NCI-H524 treated with DMSO at 0.1 percent for 48 hours (cell line): Measurements from ENCODE around the gene PRR18.

Experiments used
- DNase-seq: peaks from one replicate; lab custom pipeline; 2025; lab: John Stamatoyannopoulos, UW

PRR18 gene

DNA sequence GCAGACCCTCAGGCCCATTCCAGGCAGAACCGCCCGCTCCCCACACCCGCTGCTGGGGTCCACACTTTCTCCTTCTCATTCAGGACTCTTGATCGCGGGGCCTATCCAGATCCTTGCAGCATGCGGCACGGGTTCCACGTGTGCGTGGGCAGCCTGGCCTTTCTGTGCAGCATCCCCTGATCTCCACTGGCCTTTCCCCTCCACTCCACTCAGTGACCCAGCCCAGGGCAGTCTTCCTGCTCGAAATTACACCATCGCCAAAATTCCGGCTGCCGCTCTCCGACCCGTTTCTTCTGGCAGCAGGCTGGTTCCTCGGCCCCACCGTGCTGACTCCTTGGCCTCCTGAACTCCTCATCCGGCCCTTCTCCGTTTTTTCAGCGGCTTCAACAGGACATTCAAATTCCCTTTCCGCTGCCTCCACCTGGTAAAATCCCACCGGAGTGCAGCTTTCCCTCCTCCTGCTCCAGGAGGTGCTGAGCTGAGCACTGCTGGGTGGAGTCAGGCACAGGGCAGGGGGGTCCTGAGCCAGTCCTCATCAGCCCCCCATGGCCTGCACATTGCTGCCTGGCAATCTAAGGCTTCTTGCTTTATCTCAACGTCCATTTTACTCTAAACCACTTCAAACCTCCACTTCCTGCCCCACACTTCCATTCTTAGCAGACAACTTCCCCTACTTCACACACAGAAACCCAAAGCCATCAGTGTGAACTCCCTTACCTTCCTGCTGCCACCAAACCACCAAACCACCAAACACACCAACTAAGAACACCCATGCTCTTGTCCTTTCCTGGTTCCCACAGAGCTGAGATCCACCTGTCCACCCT lies 25.2 kb upstream of the PRR18 start:
- DNase-seq = no peak

DNA sequence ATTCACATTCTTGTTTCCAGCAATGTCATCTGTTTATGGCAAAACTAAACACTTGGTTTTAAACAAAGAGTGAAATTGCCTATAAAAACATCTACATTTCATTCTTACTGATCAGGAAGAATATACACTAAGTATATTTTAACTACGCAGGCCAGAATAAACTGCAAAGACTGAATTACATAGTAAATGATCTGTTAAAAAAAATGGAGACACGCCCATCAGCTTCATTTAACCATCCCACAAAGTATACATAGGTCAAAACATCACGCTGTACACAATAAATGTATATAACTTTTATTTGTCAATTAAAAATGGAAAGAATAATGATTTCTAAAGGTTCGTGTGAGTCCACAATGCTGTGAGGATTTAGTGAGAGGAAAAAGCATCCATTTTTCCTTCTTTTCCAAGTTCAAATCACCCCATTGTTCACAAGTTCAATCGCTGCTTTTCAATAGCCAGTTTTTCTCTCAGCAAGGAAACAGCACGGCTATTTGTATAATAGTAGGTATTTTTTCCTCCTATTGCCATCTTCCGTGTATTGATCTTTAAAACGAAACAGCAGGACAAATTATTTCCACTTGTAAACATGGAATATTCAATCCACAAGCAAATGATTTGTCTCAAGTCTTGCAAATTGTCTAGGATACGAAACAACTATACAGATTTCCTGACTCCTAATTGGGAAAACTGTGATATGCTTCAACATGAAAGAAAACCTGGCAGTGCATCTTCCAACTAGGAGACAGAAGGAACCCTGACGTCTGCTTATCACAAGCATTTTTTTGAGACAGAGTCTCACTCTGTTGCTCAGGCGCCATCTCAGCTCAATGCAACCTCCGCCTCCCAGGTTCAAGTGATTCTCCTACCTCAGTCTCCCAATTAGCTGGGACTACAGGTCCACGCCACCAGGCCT lies 23.6 kb upstream of the PRR18 start:
- no peak for DNase-seq

- DNase-seq = peak; percentile 6
Measured at GRCh38 chr6:166330612-166331011, 22.4 kb upstream of the PRR18 start.

GRCh38 chr6:166325383-166326042 lies 17.3 kb upstream of the PRR18 start:
- DNase-seq = no peak

- no peak for DNase-seq
Measured at GRCh38 chr6:166323395-166323794, 15.2 kb upstream of the PRR18 start.

- no peak for DNase-seq
Measured at GRCh38 chr6:166318649-166319600, 10.7 kb upstream of the PRR18 start.

DNA sequence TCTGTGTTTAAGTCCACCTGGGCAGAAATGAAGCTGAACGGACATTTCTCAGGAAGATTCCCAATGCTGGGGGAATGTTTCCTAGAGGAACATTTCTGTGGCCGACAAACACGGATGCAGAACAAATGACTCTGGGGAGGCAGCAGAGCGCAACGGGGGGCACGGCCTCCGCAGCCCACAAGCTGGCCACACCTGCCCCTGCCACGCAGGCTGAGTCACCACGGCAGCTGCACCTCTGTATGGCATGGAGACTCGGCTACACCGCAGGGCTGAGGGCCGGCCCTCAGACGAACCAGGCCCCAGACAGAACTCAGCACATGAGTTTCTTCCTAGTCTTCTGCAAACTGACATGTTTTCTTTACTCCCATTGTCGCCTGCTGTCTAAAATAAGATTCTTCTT lies 10.0 kb upstream of the PRR18 start:
- DNase-seq = no peak

GRCh38 chr6:166317261-166318212 lies 9.3 kb upstream of the PRR18 start:
- DNase-seq = no peak

DNA sequence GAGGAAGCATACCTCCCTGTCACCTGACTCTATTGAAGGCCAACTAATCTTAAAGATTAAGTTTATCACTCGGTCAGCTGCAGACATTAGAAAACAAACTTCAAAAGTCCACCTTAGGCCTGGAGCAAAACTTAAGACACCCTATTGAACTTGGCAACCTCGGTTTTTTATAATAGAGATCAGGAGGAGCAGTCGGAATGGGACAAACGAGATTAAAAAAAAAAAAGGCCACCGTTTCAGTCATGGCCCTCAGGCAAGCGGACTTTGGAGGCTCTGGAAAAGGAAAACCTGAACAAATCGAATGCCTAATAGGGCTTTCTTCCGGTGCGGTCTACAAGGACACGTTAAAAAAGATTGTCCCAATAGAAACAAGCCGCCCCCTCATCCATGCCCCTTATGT lies 7.2 kb upstream of the PRR18 start:
- DNase-seq = no peak

DNA sequence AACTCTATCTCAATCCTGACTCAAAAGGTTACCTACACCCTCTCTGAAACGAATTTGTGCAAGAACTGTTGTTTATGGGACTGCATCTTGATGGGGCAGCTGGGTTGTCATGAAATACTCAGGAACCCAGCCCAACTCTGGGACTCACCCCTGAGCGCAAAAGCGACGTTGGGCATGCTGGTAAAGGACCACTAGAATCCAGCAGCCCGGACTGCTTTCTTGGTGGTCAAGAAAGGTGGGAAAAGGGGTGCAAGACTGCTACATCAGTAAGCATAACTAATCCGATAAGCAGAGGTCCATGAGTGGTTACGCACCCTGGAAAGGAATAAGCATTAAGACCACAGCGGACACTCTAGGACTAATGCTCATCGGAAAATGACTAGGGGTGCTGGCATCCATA lies 6.3 kb upstream of the PRR18 start:
- DNase-seq = no peak

GRCh38 chr6:166313255-166314070 lies 5.3 kb upstream of the PRR18 start:
- no peak for DNase-seq

GRCh38 chr6:166312832-166313231 lies 4.6 kb upstream of the PRR18 start:
- DNase-seq = no peak

DNA sequence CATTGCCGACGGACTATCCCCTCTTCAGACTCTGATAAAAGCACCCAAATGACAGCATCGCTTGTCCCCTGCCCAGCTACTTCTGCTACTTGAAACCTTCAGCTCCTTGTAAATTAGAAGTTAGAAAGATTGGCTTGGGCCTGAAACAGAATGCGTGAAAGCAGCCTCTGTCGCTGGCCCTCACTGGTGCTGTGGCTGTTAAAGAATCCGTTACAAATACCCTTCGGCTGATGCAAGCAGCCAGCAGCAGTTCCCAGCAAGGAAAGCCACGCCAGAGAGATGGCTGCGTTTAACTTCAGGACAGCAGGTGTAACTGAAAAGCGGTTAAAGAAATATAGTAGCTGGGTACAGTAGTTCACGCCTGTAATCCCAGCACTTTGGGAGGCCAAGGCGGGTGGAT lies 2.4 kb upstream of the PRR18 start:
- no peak for DNase-seq

GRCh38 chr6:166309977-166310376 lies 1.8 kb upstream of the PRR18 start:
- DNase-seq = no peak

- DNase-seq = no peak
Measured at GRCh38 chr6:166308769-166309589, 787 bp upstream of the PRR18 start.

DNA sequence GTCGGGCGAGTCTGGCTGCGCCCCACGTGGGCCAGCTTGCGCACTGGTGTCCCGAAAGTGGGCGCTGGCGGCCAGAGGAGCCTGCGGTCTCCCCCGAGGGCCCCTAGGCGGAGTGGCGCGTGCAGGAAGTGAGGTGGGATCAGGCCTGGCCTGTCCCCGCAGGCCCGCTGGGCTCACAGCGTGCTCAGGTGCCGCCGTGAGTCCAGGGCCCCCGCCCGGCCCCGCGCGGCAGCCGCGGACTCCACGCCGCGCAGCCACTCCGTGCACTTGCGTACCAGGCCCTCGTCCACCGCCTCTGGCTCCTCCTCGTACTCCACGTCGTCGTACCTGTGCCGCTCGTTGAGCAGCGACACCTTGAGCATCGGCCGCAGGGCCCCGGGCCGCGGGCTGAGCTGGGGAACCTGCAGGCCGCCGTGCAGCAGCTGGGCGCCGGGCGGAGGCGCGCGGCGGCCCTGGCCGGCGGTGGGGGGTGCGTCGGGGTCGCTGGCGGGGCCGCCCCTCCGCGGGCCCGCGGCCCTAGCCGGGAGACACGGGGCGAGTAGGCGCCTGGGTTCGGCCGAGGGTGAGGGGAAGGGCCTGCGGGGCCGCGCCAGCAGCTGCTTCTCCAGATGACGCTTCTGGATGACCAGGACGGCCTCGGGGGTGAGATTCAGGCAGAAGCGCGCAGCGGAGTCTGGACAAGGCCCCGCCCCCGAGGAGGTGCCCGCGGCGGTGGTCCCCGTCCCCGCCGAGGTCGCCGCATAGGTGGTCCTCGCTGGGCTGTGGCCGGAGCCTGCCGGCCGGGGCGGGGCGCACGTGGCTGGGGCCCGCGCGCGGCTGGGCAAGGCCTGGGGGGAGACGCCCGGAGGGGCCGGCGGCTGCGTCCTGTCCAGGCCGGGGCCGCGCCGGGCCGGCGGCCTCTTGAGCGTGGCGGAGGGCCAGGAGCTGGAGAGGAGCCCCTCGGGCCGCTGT lies 835 bp downstream of the PRR18 start:
- DNase-seq = no peak

- DNase-seq = no peak
Measured at GRCh38 chr6:166306378-166307081, 1.7 kb downstream of the PRR18 start.
